Hepatocyte (in vitro differentiated cells): ENCODE measurements around the gene TCEANC2. TPM values are rescaled to one million over a fixed set of nuclear protein-coding genes. Genes with fewer than 3 reads are reported as not detected.

ENCODE experiments used
- DNase-seq: peaks from one replicate; pipeline ENCODE4 v3.0.0-alpha.2; 2016; ENCODE audit warnings: low spot score
- H2AFZ ChIP-seq: fragments of 200-600 bp; sonication (generic); 2 replicates; pipeline ENCODE4 v1.6.0; 2016; ENCODE audit warnings: antibody characterized with exemption, mild to moderate bottlenecking
- H3K27ac ChIP-seq: fragments of 200-600 bp; sonication (generic); 2 replicates; pipeline ENCODE4 v1.5.1; 2016; ENCODE audit warnings: mild to moderate bottlenecking
- H3K27me3 ChIP-seq: fragments of 200-600 bp; sonication (generic); 2 replicates; pipeline ENCODE4 v1.6.1; 2016
- H3K36me3 ChIP-seq: fragments of 200-600 bp; sonication (generic); replicated peaks from 2 replicates; pipeline ENCODE4 v1.5.1; 2016; ENCODE audit warnings: low read depth; ENCODE audit not compliant: insufficient read depth
- H3K4me1 ChIP-seq: fragments of 200-600 bp; sonication (generic); 2 replicates; pipeline ENCODE4 v1.5.1; 2016; ENCODE audit warnings: mild to moderate bottlenecking, moderate library complexity; ENCODE audit not compliant: insufficient read depth
- H3K4me2 ChIP-seq: fragments of 200-600 bp; sonication (generic); 2 replicates; pipeline ENCODE4 v1.6.0; 2016
- H3K4me3 ChIP-seq: fragments of 200-600 bp; sonication (generic); 2 replicates; pipeline ENCODE4 v1.5.1; 2016; ENCODE audit warnings: mild to moderate bottlenecking
- H3K79me2 ChIP-seq: fragments of 200-600 bp; sonication (generic); 2 replicates; pipeline ENCODE4 v1.6.0; 2017; ENCODE audit warnings: mild to moderate bottlenecking
- H3K9me2 ChIP-seq: fragments of 200-600 bp; sonication (generic); replicated peaks from 2 replicates; pipeline ENCODE4 v1.6.0; 2017; ENCODE audit warnings: mild to moderate bottlenecking; ENCODE audit not compliant: insufficient read depth
- H3K9me3 ChIP-seq: fragments of 200-600 bp; sonication (generic); 2 replicates; pipeline ENCODE4 v1.5.1; 2016; ENCODE audit warnings: low read depth, mild to moderate bottlenecking
- H4K20me1 ChIP-seq: fragments of 200-600 bp; sonication (generic); 2 replicates; pipeline ENCODE4 v1.6.0; 2016; ENCODE audit warnings: mild to moderate bottlenecking; ENCODE audit not compliant: insufficient read depth, poor library complexity, severe bottlenecking
- CTCF ChIP-seq: fragments of 200-600 bp; sonication (generic); IDR thresholded peaks from 2 replicates; pipeline ENCODE4 v1.5.1; 2016; ENCODE audit warnings: antibody characterized with exemption, mild to moderate bottlenecking; ENCODE audit not compliant: poor library complexity
- EZH2 ChIP-seq: fragments of 200-600 bp; sonication (generic); IDR thresholded peaks from 2 replicates; pipeline ENCODE4 v1.6.1; 2016; ENCODE audit warnings: antibody characterized with exemption, mild to moderate bottlenecking, borderline replicate concordance
- EZH2phosphoT487 ChIP-seq: fragments of 200-600 bp; sonication (generic); IDR thresholded peaks from one replicate; pipeline ENCODE4 v1.6.1; 2018; ENCODE audit warnings: antibody characterized with exemption, mild to moderate bottlenecking, low read depth, moderate library complexity; ENCODE audit not compliant: unreplicated experiment, severe bottlenecking
- WGBS: methylation state at CpG from one replicate; pipeline ENCODE4 v1.1.6; 2016; ENCODE audit warnings: low lambda C conversion rate; ENCODE audit errors: missing lambda C conversion rate; 5-methylcytosine and 5-hydroxymethylcytosine counted together
- polyA plus RNA-seq: library from polyadenylated mRNA; unstranded; fragments of >200 nt; fragmentation: Nextera tagmentation; extraction: Ambion mirVana; gene quantifications from 2 replicates; pipeline ENCODE4 v1.2.1, GENCODE V29; 2016
- total RNA-seq: library from RNA; depleted of rRNA; stranded (reverse); fragments of >200 nt; gene quantifications from 2 replicates; pipeline ENCODE4 v1.2.3, GENCODE V29; 2014

Gene TCEANC2
- total and polyA plus RNA-seq, 2 experiments from 2014 or later, result 3.0 to 3.2 TPM

DNA sequence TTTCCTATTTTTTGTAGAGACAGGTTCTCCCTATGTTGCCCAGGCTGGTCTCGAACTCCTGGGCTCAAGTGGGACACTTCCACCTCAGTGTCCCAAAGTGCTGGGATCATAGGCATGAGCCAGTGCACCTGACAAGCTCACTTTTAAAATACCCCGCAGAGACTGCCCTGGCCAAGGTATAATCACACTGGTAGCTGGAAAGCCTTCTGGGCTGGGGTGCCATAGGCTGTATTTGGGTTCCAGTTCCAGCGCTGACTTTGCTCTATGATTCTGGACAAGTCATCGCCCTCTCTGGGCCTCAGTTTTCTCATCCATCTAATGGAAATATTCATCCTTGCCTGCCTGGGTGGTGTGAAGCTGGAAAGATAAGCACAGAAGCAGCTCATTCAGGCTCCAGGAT lies 45.8 kb upstream of the TCEANC2 start:
- Histone ChIP-seq H3K36me3 (no peaks in the 10 kb centered on the region), H3K27ac (no peak overlapping the region), H4K20me1 (no peaks in the 10 kb centered on the region), H3K79me2 (no peaks in the 10 kb centered on the region), H3K9me3 (no peaks in the 10 kb centered on the region), H3K4me3 (no peak overlapping the region), H3K9me2 (no peaks in the 10 kb centered on the region), H3K27me3 (no peaks in the 10 kb centered on the region), H2AFZ (no peak overlapping the region), H3K4me2 (no peak overlapping the region), H3K4me1 (no peaks in the 10 kb centered on the region)
- WGBS, result 91% methylated on average over 4 of the region's 4 CpGs
- TF ChIP-seq EZH2, result no peak
- no peak for TF ChIP-seq CTCF
- no peak for TF ChIP-seq EZH2phosphoT487
- no peak for DNase-seq

- WGBS, result 85% methylated on average over 13 of the region's 13 CpGs
- H3K27ac ChIP-seq, result no peak overlapping the region
- no peaks in the 10 kb centered on the region for H3K36me3 ChIP-seq
- H3K4me3 ChIP-seq, result no peak overlapping the region
- no peaks in the 10 kb centered on the region for H3K9me2 ChIP-seq
- no peak for DNase-seq
- no peaks in the 10 kb centered on the region for H4K20me1 ChIP-seq
- TF ChIP-seq EZH2phosphoT487 (no peak), EZH2 (no peak), CTCF (no peak)
- no peaks in the 10 kb centered on the region for H3K4me1 ChIP-seq
- no peaks in the 10 kb centered on the region for H3K79me2 ChIP-seq
- no peak overlapping the region for H3K4me2 ChIP-seq
- H3K9me3 ChIP-seq, result no peaks in the 10 kb centered on the region
- no peak overlapping the region for H2AFZ ChIP-seq
- no peaks in the 10 kb centered on the region for H3K27me3 ChIP-seq
Observed at GRCh38 chr1:54008876-54009275, 44.5 kb upstream of the TCEANC2 start.

DNA sequence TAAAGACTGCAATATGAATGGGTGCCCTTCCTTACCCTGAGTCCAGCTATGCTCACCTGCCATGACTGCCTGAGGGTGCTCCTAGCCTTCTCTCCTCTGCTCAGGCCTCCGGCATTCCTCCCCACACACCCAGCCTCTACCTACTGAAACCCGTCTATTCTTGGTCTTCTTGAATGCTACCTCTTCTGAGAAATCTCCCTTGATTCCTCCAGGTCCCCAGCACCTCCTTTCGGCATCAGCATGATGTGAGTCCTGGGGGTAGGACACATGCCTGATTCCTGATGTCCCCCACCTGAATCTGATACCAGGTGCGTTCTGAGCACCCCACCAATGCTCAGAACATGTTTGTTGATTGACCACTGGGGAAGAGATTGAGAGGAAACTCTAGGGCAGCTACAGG lies 44.0 kb upstream of the TCEANC2 start:
- Histone ChIP-seq H3K36me3 (no peaks in the 10 kb centered on the region), H3K9me3 (no peaks in the 10 kb centered on the region), H3K4me2 (no peak overlapping the region), H3K9me2 (no peaks in the 10 kb centered on the region), H3K27me3 (no peaks in the 10 kb centered on the region), H3K79me2 (no peaks in the 10 kb centered on the region), H2AFZ (no peak overlapping the region), H3K27ac (no peak overlapping the region), H3K4me1 (no peaks in the 10 kb centered on the region), H3K4me3 (no peak overlapping the region), H4K20me1 (no peaks in the 10 kb centered on the region)
- TF ChIP-seq EZH2phosphoT487, result no peak
- TF ChIP-seq EZH2, result no peak
- no peak for TF ChIP-seq CTCF
- DNase-seq, result no peak
- WGBS, result 86% methylated on average over 4 of the region's 4 CpGs

- H3K4me2 ChIP-seq, result no peak overlapping the region
- H3K9me2 ChIP-seq, result no peaks in the 10 kb centered on the region
- no peak overlapping the region for H3K27ac ChIP-seq
- 85% methylated on average over 5 of the region's 5 CpGs for WGBS
- no peaks in the 10 kb centered on the region for H3K79me2 ChIP-seq
- TF ChIP-seq EZH2 (no peak), EZH2phosphoT487 (no peak), CTCF (no peak)
- no peaks in the 10 kb centered on the region for H3K9me3 ChIP-seq
- no peak overlapping the region for H3K4me3 ChIP-seq
- no peaks in the 10 kb centered on the region for H3K27me3 ChIP-seq
- H4K20me1 ChIP-seq, result no peaks in the 10 kb centered on the region
- no peak for DNase-seq
- H2AFZ ChIP-seq, result no peak overlapping the region
- no peaks in the 10 kb centered on the region for H3K36me3 ChIP-seq
- no peaks in the 10 kb centered on the region for H3K4me1 ChIP-seq
Observed at GRCh38 chr1:54010415-54011117, 42.8 kb upstream of the TCEANC2 start.
